NT2/D1 (cell line): ENCODE measurements around the gene SPDYE4.

Source experiments
- DNase-seq: peaks from one replicate; pipeline ENCODE4 v3.0.0-alpha.2; 2011; ENCODE audit warnings: low read depth, low spot score
- H3K27me3 ChIP-seq: 2 replicates; pipeline ENCODE4 v1.6.0; 2011; ENCODE audit warnings: mild to moderate bottlenecking; ENCODE audit not compliant: insufficient read length, insufficient read depth
- H3K36me3 ChIP-seq: 2 replicates; pipeline ENCODE4 v1.6.1; 2011; ENCODE audit warnings: mild to moderate bottlenecking, low read length, mixed read lengths; ENCODE audit not compliant: insufficient read depth, insufficient read length
- H3K4me1 ChIP-seq: 2 replicates; pipeline ENCODE4 v1.5.1; 2011; ENCODE audit not compliant: insufficient read depth, insufficient read length
- H3K4me3 ChIP-seq: 2 replicates; pipeline ENCODE4 v1.5.1; 2011; ENCODE audit warnings: low read depth; ENCODE audit not compliant: insufficient read length
- H3K9ac ChIP-seq: 2 replicates; pipeline ENCODE4 v1.6.0; 2011; ENCODE audit warnings: low read depth; ENCODE audit not compliant: insufficient read length
- H3K9me3 ChIP-seq: 2 replicates; pipeline ENCODE4 v1.5.1; 2011; ENCODE audit warnings: mild to moderate bottlenecking, low read length; ENCODE audit not compliant: insufficient read depth
- SUZ12 ChIP-seq: IDR thresholded peaks from 2 replicates; pipeline ENCODE4 v1.6.1; 2011; ENCODE audit not compliant: insufficient read length, insufficient read depth; ENCODE audit errors: extremely low read depth
- YY1 ChIP-seq: IDR thresholded peaks from 2 replicates; pipeline ENCODE4 v1.6.1; 2011; ENCODE audit not compliant: insufficient read length, insufficient read depth
- ZNF274 ChIP-seq: IDR thresholded peaks from 2 replicates; pipeline ENCODE4 v1.6.1; 2011; ENCODE audit warnings: mild to moderate bottlenecking, low read depth, low read length

The SPDYE4 gene

GRCh38 chr17:8719291-8720246 is 38.8 kb downstream of the SPDYE4 start:
- no peaks in the 10 kb centered on the region for H3K36me3 ChIP-seq
- H3K4me1 ChIP-seq = no peaks in the 10 kb centered on the region
- H3K9ac ChIP-seq = no peak overlapping the region
- no peak overlapping the region for H3K4me3 ChIP-seq
- TF ChIP-seq YY1 (no peak), ZNF274 (no peak), SUZ12 (no peak)
- H3K9me3 ChIP-seq = no peaks in the 10 kb centered on the region; the same call in 1 of the 2 replicates
- no peak for DNase-seq
- H3K27me3 ChIP-seq = no peaks in the 10 kb centered on the region

DNA sequence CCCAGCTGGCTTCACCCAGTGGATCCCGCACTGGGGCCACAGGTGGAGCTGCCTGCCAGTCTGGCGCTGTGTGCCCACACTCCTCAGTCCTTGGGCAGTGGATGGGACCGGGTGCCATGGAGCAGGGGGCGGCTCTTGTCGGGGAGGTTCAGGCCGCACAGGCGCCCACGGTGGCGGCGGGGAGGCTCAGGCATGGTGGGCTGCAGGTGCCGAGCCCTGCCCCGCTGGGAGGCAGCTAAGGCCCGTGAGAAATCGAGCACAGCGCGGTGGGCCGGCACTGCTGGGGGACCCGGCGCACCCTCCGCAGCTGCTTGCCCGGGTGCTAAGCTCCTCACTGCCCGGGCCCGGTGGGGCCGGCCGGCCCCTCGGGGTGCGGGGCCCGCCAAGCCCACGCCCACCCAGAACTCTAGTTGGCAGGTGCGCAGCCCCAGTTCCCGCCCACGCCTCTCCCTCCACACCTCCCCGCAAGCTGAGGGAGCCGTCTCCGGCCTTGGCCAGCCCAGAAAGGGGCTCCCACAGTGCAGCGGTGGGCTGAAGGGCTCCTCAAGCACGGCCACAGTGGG is 40.3 kb downstream of the SPDYE4 start:
- Histone ChIP-seq H3K27me3 (no peaks in the 10 kb centered on the region), H3K36me3 (no peaks in the 10 kb centered on the region), H3K4me1 (no peaks in the 10 kb centered on the region), H3K9me3 (no peaks in the 10 kb centered on the region; the same call in 1 of the 2 replicates), H3K4me3 (no peak overlapping the region), H3K9ac (no peak overlapping the region)
- TF ChIP-seq YY1 (no peak), SUZ12 (no peak), ZNF274 (no peak)
- no peak for DNase-seq

- H3K9ac ChIP-seq = no peak overlapping the region
- H3K9me3 ChIP-seq = no peaks in the 10 kb centered on the region; the same call in 1 of the 2 replicates
- no peaks in the 10 kb centered on the region for H3K27me3 ChIP-seq
- no peaks in the 10 kb centered on the region for H3K4me1 ChIP-seq
- TF ChIP-seq SUZ12 = no peak
- TF ChIP-seq ZNF274 = no peak
- TF ChIP-seq YY1 = no peak
- no peak for DNase-seq
- no peaks in the 10 kb centered on the region for H3K36me3 ChIP-seq
- H3K4me3 ChIP-seq = no peak overlapping the region
Observed at GRCh38 chr17:8713878-8714277, 44.5 kb downstream of the SPDYE4 start.

DNA sequence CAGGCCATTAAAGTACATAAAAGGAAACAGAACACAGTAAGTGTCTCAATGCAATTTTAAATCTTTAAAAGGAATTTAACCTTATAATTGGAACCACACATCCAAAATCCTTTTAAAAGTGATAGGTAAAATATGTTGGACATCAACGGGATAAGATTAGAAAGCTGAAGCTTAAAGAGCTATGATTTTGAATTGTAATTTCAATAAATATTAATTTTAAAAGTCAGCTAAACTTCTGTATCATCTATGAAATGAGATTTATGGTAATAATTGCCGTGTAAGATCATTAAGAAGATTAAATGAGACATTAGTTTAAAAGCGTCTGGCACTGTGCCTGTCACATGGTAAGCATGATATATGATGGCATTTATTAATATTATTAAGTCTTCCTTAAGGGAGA is 45.0 kb downstream of the SPDYE4 start:
- Histone ChIP-seq H3K36me3 (no peaks in the 10 kb centered on the region), H3K9ac (no peak overlapping the region), H3K9me3 (no peaks in the 10 kb centered on the region; the same call in 1 of the 2 replicates), H3K4me3 (no peak overlapping the region), H3K4me1 (no peaks in the 10 kb centered on the region), H3K27me3 (no peaks in the 10 kb centered on the region)
- no peak for DNase-seq
- TF ChIP-seq SUZ12 (no peak), YY1 (no peak), ZNF274 (no peak)

GRCh38 chr17:8712698-8713097 is 45.6 kb downstream of the SPDYE4 start:
- DNase-seq = no peak
- no peaks in the 10 kb centered on the region; the same call in 1 of the 2 replicates for H3K9me3 ChIP-seq
- TF ChIP-seq SUZ12 (no peak), ZNF274 (no peak)
- no peaks in the 10 kb centered on the region for H3K27me3 ChIP-seq
- no peaks in the 10 kb centered on the region for H3K4me1 ChIP-seq
- H3K9ac ChIP-seq = no peak overlapping the region
- no peak overlapping the region for H3K4me3 ChIP-seq
- no peaks in the 10 kb centered on the region for H3K36me3 ChIP-seq

DNA sequence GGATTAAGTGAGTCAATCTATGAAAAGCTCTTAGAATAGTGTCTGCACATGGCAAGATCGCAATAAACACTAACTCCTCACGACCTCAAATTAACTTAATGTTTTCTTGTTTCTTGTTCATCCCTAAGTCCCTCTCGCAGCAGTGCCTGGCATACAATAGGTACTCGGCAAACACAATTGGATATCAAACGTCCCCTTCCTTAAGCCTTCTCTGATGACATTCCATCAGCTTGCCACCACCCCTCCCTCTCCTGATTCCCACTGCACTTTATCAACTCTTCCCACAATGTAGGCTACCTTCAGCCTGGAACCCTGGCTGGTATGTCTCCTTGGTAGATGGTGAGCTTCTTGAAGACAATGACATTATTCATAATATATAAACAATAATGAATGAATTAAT is 47.1 kb downstream of the SPDYE4 start:
- no peak overlapping the region for H3K9ac ChIP-seq
- DNase-seq = no peak
- no peaks in the 10 kb centered on the region for H3K36me3 ChIP-seq
- H3K9me3 ChIP-seq = no peaks in the 10 kb centered on the region
- no peaks in the 10 kb centered on the region for H3K27me3 ChIP-seq
- H3K4me1 ChIP-seq = no peaks in the 10 kb centered on the region
- no peak for TF ChIP-seq ZNF274
- no peak for TF ChIP-seq YY1
- no peak for TF ChIP-seq SUZ12
- H3K4me3 ChIP-seq = no peak overlapping the region

GRCh38 chr17:8710813-8711212 is 47.5 kb downstream of the SPDYE4 start:
- Histone ChIP-seq H3K9ac (no peak overlapping the region), H3K4me1 (no peaks in the 10 kb centered on the region), H3K4me3 (no peak overlapping the region), H3K27me3 (no peaks in the 10 kb centered on the region), H3K9me3 (no peaks in the 10 kb centered on the region), H3K36me3 (no peaks in the 10 kb centered on the region)
- no peak for TF ChIP-seq SUZ12
- TF ChIP-seq YY1 = no peak
- no peak for TF ChIP-seq ZNF274
- no peak for DNase-seq

GRCh38 chr17:8709006-8709405 is 49.3 kb downstream of the SPDYE4 start:
- Histone ChIP-seq H3K27me3 (no peaks in the 10 kb centered on the region), H3K9me3 (no peaks in the 10 kb centered on the region), H3K9ac (no peak overlapping the region), H3K4me1 (no peaks in the 10 kb centered on the region), H3K4me3 (no peak overlapping the region), H3K36me3 (no peaks in the 10 kb centered on the region)
- TF ChIP-seq SUZ12 = no peak
- no peak for TF ChIP-seq ZNF274
- TF ChIP-seq YY1 = no peak
- DNase-seq = no peak
